ENCODE results near the gene ADAMTSL5.
"Not testable (repeated sequence)": the region's sequence is repeated elsewhere in the genome, so short reads cannot be mapped to it uniquely, and the experiment has no call there.

ADAMTSL5 gene

GRCh38 chr19:1483131-1483978, 29.5 kb downstream of the ADAMTSL5 start:
- DNase-seq (ENCODE audit: extremely low spot score, insufficient read length, low read depth) (no peak), FAIRE-seq (no peak)

- FAIRE-seq (no peak), DNase-seq (ENCODE audit: extremely low spot score, insufficient read length, low read depth) (no peak)
Measured at GRCh38 chr19:1482361-1483130, 30.3 kb downstream of the ADAMTSL5 start.

- DNase-seq (ENCODE audit: extremely low spot score, insufficient read length, low read depth) (no peak), FAIRE-seq (no peak)
Measured at GRCh38 chr19:1481893-1482360, 30.9 kb downstream of the ADAMTSL5 start.

- DNase-seq (ENCODE audit: extremely low spot score, insufficient read length, low read depth), result no peak
- FAIRE-seq, result no peak
Measured at GRCh38 chr19:1481224-1481892, 31.5 kb downstream of the ADAMTSL5 start.

GRCh38 chr19:1478934-1479707, 33.7 kb downstream of the ADAMTSL5 start, which contains the start of gene C19orf25:
TSS of gene C19orf25 (minus strand) at chr19:1479215. CDS start at chr19:1478903, 312 bp downstream.
- peak; percentile 95 for DNase-seq (ENCODE audit: extremely low spot score, insufficient read length, low read depth)
- FAIRE-seq, result peak; percentile 99

- not testable (repeated sequence) for FAIRE-seq
Measured at GRCh38 chr19:1477056-1477455, 35.8 kb downstream of the ADAMTSL5 start.

GRCh38 chr19:1475751-1476437, 36.9 kb downstream of the ADAMTSL5 start:
- no peak for FAIRE-seq
- no peak for DNase-seq (ENCODE audit: extremely low spot score, insufficient read length, low read depth)

More at GRCh38 chr19:1477056-1477455, 35.8 kb downstream of the ADAMTSL5 start:
- not testable (repeated sequence) for DNase-seq (ENCODE audit: extremely low spot score, insufficient read length, low read depth)

- FAIRE-seq (no peak), DNase-seq (ENCODE audit: extremely low spot score, insufficient read length, low read depth) (no peak)
Measured at GRCh38 chr19:1474765-1475351, 38.0 kb downstream of the ADAMTSL5 start.

- FAIRE-seq (no peak), DNase-seq (ENCODE audit: extremely low spot score, insufficient read length, low read depth) (no peak)
Measured at GRCh38 chr19:1474011-1474764, 38.6 kb downstream of the ADAMTSL5 start.

GRCh38 chr19:1473085-1473851, 39.6 kb downstream of the ADAMTSL5 start:
- no peak for FAIRE-seq
- DNase-seq (ENCODE audit: extremely low spot score, insufficient read length, low read depth), result no peak

- no peak for FAIRE-seq
- DNase-seq (ENCODE audit: extremely low spot score, insufficient read length, low read depth), result no peak
Measured at GRCh38 chr19:1472231-1473084, 40.4 kb downstream of the ADAMTSL5 start.

- no peak for FAIRE-seq
- no peak for DNase-seq (ENCODE audit: extremely low spot score, insufficient read length, low read depth)
Measured at GRCh38 chr19:1471515-1472160, 41.2 kb downstream of the ADAMTSL5 start.

- FAIRE-seq (no peak), DNase-seq (ENCODE audit: extremely low spot score, insufficient read length, low read depth) (no peak)
Measured at GRCh38 chr19:1471010-1471514, 41.8 kb downstream of the ADAMTSL5 start.

- DNase-seq (ENCODE audit: extremely low spot score, insufficient read length, low read depth) (no peak), FAIRE-seq (peak; percentile 64)
Measured at GRCh38 chr19:1470305-1471009, 42.4 kb downstream of the ADAMTSL5 start.

GRCh38 chr19:1470055-1470304, 42.8 kb downstream of the ADAMTSL5 start:
- FAIRE-seq (no peak), DNase-seq (ENCODE audit: extremely low spot score, insufficient read length, low read depth) (no peak)
